Measurements from ENCODE around the gene MSI2.

Gene MSI2

GRCh38 chr17:57228911-57229310, 27.4 kb upstream of the MSI2 start:
- ChIA-PET CTCF (interaction anchor here (0.8 to 2.6 kb wide), 2 partner anchors 14 to 423 kb away, joined by 3 to 14 read pairs; no protein-coding TSS in a partner anchor), POLR2A (ENCODE audit: low non-redundant PET) (no interaction called here)
- H3K27ac ChIP-seq: no peak overlapping the region
- TF ChIP-seq CTCF (conservative IDR thresholded peaks at IDR 0.05; ENCODE audit: low read depth): no peak
- DNase-seq (ENCODE audit: low spot score): no peak

GRCh38 chr17:57234061-57234738, 22.1 kb upstream of the MSI2 start:
- ChIA-PET CTCF (interaction anchor here (1.4 kb wide), 1 partner anchor 9 kb away, joined by 7 read pairs; no protein-coding TSS in a partner anchor), POLR2A (ENCODE audit: low non-redundant PET) (no interaction called here)
- TF ChIP-seq CTCF (conservative IDR thresholded peaks at IDR 0.05; ENCODE audit: low read depth): no peak
- no peak overlapping the region for H3K27ac ChIP-seq
- DNase-seq (ENCODE audit: low spot score): no peak

GRCh38 chr17:57234739-57235092, 21.6 kb upstream of the MSI2 start:
- ChIA-PET CTCF (interaction anchor here (1.4 kb wide), 1 partner anchor 8 kb away, joined by 7 read pairs; no protein-coding TSS in a partner anchor), POLR2A (ENCODE audit: low non-redundant PET) (no interaction called here)
- H3K27ac ChIP-seq: no peak overlapping the region
- no peak for DNase-seq (ENCODE audit: low spot score)
- TF ChIP-seq CTCF (conservative IDR thresholded peaks at IDR 0.05; ENCODE audit: low read depth): no peak

GRCh38 chr17:57235124-57235523, 21.2 kb upstream of the MSI2 start:
- no peak for TF ChIP-seq CTCF (conservative IDR thresholded peaks at IDR 0.05; ENCODE audit: low read depth)
- POLR2A ChIA-PET (ENCODE audit: low non-redundant PET): no interaction called here

GRCh38 chr17:57236686-57237299, 19.5 kb upstream of the MSI2 start:
- ChIA-PET POLR2A (ENCODE audit: low non-redundant PET) (no interaction called here), CTCF (no interaction called here)
- TF ChIP-seq CTCF (conservative IDR thresholded peaks at IDR 0.05; ENCODE audit: low read depth): no peak
- H3K27ac ChIP-seq: no peak overlapping the region
- no peak for DNase-seq (ENCODE audit: low spot score)

More at GRCh38 chr17:57235124-57235523, 21.2 kb upstream of the MSI2 start:
- no peak overlapping the region for H3K27ac ChIP-seq
- DNase-seq (ENCODE audit: low spot score): no peak
- CTCF ChIA-PET: interaction anchor here (1.4 kb wide), 1 partner anchor 8 kb away, joined by 7 read pairs; no protein-coding TSS in a partner anchor

- no peak for TF ChIP-seq CTCF (conservative IDR thresholded peaks at IDR 0.05; ENCODE audit: low read depth)
- POLR2A ChIA-PET (ENCODE audit: low non-redundant PET): no interaction called here
These were observed 15.7 kb upstream of the MSI2 start for GRCh38 chr17:57240648-57241047.

More at GRCh38 chr17:57240648-57241047, 15.7 kb upstream of the MSI2 start:
- H3K27ac ChIP-seq: no peak overlapping the region
- CTCF ChIA-PET: interaction anchor here (0.7 kb wide), 1 partner anchor 162 kb away, joined by 5 read pairs; no protein-coding TSS in a partner anchor
- no peak for DNase-seq (ENCODE audit: low spot score)
